ENCODE measurements around the gene LRRC73. TPM values are rescaled to one million over a fixed set of nuclear protein-coding genes. Genes with fewer than 3 reads are reported as not detected.
A peak's percentile ranks its signal among the peaks of the same experiment; 100 is the strongest.
"Not testable (repeated sequence)": the region's sequence is repeated elsewhere in the genome, so short reads cannot be mapped to it uniquely, and the experiment has no call there.

LRRC73 gene, protein sequence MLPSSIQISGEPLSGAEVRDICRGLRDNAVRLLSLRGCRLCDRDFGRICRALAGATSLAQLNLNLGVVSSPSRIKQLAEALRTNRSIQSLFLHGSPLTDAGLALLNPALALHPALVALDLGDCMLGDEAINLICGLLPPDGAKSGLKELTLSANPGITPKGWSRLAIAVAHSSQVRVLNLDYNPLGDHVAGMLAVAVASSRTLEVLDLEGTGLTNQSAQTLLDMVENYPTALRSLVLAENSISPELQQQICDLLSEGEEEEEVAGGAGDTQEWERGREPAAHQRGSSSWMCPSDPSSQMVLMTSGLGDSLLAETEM
- total RNA-seq: 1.5 TPM
- long read RNA-seq, partial matches to known transcripts: 0 of 2 reads
- long read RNA-seq, other reads (novel, unspliced or antisense): 0 of 2 reads

DNA sequence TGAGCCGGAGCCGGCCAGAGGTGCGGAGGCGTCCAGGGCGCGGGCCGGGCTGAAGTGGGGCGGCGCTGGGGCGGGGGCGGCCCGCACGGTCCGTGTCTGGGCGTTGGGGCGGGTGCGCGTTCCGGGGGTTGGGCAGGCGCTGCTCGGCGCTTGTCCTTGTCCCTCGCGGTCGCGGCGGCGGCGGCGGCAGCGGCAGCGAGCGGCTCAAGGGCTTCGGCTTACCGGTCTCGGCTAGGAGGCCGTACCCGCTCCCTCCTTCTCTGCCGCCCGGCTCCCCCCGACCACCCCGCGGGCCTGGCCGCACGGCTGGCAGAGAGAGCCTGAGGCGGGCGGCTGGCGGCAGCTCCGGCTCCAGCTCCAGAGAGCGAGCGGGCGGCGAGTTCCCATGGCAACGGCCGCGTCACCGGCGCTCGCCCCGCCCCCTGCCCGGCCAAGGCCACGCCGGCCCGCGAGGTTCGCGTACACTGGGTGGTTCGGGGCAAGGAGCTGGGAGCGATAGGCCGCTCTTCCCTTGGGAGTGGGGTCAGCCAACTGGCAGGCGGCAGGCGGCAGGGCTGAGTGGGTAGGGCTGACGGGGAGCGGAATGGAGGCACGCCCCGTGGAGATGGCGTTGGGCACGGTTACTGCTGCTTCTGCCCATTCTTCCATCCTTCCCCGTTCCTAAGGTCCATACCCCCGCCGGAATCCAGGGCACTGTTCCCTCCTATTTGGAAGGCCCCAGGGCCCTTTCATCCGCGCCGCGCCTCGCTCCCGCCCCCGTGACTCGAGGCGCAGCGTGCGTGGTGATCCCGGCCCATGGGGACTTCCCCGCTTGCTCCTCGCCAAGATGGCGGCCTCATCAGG, at the start of gene LRRC73:
Gene LRRC73 (minus strand): TSS at position 363 of the 843 bp plus-strand sequence. CDS start 561 bp downstream, outside the sequence.
- peak; percentile 95 for DNase-seq (ENCODE audit: low spot score)
- intact Hi-C loops (cut with DNase I): loop anchor here (5.0 kb wide), 1 partner anchor 243 kb away; no protein-coding TSS in a partner anchor

DNA sequence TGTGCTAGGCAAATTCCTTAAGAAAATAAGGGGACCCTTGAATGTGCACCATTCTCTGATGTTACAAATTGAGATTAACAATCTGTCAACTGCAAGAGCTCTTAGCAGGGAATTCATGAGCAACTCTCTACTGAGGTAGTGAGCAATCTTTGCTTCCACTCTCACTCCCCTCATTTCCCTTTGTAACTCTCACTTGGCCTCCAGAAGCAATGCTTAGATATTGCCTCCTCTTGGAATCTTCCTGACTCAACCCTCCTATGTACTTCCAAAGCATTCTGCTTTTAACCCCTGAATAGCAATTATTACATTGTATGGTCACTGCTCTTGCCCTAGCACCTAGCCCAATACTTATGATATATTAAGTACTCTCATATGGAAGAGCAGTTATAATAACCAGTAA, 49.2 kb upstream of the LRRC73 start:
- DNase-seq (ENCODE audit: low spot score): no peak
- intact Hi-C loops (cut with DNase I): no loop called here

DNA sequence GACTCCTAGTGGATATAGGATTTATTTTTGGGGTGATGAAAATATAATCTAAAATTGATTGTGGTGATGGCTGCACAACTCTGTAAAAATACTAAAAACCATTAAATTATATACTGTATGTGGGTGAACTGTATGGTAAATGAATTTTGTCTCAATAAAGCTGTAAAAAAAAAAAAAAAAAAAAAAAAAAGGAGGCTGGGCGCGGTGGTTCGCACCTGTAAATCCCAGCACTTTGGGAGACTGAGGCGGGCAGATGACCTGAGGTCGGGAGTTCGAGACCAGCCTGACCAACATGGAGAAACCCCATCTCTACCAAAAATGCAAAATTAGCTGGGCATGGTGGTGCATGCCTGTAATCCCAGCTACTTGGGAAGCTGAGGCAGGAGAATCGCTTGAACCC, 47.5 kb upstream of the LRRC73 start:
- DNase-seq (ENCODE audit: low spot score); intact Hi-C loops (cut with DNase I): not testable (repeated sequence)

DNA sequence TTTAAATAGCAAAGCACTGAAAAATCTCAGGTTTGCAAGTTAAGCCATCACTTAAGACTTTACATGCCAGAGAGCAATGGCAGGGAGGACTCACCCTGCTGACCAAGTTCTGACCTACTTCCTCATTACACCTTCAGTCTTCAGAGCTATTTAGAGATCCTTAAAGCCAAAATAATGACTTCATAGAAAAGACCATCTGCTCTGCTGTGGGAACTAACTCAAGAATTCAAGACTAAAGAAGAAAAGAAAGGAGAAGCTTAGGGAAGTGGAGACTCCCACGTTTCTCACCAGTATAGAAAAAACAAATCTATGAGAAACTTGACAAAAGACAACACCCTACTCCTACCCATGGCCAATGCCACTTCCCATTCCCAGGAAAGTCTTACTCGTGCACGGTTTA, 37.1 kb upstream of the LRRC73 start:
- DNase-seq (ENCODE audit: low spot score): no peak

DNA sequence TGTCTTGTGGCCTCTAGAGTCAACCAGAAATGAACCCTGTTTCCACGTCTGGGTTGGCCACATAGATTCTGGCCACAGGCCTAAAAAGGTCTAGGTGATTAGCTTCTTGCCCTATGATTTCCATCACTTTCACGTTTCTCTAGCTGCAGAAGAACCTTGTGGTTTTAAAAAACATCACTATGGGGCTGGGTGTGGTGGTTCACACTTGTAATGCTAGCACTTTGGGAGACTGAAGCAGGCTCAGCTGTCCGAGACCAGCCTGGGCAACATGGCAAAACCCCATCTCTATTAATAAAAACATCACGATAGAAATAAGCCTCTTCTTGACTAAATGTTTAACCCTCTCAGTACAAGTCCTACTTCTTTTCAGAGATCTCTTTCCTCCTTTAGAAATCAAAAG, 34.3 kb upstream of the LRRC73 start:
- intact Hi-C loops (cut with DNase I): no loop called here

More for the DNA sequence above, 37.1 kb upstream of the LRRC73 start:
- intact Hi-C loops (cut with DNase I): no loop called here

DNA sequence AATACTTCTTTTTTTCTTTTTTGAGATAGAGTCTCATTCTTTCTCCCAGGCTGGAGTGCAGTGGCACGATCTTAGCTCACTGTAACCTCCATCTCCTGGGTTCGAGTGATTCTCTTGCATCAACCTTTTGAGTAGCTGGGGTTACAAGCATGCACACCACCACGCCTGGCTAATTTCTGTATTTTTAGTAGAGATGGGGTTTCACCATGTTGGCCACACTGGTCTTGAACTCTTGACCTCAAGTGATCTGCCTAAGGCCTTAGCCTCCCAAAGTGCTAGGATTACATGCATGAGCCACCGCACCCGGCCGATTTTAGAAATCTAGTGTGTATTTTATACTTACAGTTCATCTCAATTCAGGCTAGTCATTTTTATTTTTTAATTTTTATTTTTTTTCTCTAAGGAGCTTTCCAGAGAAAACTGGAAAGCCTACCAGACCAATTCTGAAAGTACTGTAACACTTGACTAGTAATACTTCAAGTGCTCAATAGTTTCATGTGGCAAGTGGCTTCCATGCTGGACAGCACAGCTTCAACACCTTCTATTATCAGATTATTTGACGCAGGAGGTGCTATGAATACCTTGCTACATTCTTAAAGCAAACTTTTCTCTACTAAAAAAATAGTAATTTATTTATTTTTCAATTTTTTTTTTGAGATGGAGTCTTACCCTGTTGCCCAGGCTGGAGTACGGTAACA, 31.8 kb upstream of the LRRC73 start:
- DNase-seq (ENCODE audit: low spot score): no peak
- intact Hi-C loops (cut with DNase I): no loop called here

More for the DNA sequence above, 34.3 kb upstream of the LRRC73 start:
- DNase-seq (ENCODE audit: low spot score): no peak

DNA sequence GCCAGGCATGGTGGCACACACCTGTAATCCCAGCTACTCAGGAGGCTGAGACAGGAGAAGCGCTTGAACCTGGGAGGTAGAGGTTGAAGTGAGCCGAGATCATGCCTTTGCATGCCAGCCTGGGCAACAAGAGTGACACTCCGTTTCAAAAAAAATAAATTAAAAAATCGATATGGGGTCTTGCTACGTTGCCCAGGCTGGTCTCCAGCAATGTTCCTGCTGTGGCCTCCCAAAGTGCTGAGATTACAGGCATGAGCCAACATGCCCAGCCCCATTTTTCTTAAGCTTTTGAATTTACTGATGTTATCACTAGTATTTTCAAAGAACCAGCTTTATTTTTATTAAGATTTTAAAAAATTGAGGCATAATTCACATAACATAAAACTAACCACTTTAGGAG, 30.4 kb upstream of the LRRC73 start:
- intact Hi-C loops (cut with DNase I): no loop called here
- DNase-seq (ENCODE audit: low spot score): no peak

DNA sequence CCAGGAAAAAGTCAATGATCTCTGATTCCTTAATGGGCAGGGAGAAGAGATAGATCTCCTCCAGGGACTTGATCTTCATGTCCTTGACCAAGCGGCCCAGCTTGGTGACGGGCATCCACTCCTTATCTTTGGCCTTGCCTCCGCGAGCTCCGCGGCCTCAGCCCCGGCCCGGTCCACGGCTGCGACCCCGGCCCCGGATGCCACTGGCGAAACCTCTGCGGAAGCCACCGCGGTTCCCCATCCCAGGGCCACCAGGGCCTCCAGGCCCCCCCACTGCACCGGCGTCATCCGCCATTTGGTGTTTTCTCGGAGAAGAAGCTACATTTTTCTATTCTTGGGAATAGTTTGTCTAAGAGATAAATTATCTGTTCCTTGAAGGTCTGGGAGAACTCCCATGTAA, 29.3 kb upstream of the LRRC73 start:
- DNase-seq (ENCODE audit: low spot score); intact Hi-C loops (cut with DNase I): not testable (repeated sequence)

DNA sequence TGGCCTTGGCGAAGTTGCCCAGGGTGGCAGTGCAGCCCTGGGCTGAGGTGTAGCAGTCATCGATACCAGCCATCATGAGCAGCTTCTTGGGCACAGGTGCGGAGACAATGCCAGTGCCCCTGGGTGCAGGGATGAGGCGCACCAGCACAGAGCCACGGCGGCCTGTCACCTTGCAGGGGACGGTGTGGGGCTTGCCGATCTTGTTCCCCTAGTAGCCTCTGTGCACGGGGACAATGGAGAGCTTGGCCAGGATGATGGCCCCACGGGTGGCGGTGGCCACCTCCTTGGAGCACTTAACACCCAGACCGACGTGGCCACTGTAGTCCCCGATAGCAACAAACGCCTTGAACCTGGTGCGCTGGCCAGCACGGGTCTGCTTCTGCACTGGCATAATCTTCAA, 28.8 kb upstream of the LRRC73 start:
- intact Hi-C loops (cut with DNase I); DNase-seq (ENCODE audit: low spot score): not testable (repeated sequence)

DNA sequence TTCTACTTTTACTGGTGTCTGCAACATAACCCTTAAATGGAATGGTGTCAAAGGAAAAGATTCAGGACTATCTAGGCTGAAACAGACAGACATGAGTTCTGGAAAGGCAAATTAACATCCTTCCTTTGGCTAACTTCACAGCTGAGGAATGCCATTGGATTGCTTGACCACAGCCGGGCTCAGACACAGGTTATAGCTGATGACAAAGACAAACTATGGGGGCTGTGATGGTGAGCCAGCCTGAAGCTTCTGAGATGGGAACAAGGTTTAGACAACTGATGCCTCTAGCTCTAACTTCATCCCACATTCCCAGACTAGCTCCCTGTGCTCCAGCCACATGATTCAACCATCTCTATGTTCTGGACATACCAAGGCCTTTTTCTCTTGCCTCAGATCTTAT, 22.1 kb upstream of the LRRC73 start:
- intact Hi-C loops (cut with DNase I): no loop called here
- DNase-seq (ENCODE audit: low spot score): no peak

DNA sequence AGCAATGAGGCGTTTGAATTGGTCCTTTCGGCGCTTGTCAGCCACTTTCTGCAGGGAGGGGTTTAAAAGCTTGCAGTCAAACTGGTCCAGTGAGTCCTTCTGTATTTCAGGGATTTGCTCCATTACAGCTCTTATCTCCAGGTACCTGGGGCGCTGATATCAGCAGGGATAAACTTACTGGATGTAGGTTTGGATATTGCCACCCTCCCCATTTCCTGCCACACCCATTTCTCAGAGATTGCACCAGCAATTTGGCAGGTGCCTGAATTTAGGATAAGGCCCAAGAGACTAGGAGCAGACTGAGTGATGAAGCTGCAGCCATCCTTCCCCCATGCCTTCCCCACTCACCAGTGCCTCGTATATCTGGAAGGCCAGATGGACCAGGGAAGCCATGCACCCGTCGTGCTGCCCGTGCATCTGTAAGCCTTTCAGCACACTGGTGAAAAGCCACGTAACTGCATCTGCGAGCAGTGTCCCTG, 14.4 kb upstream of the LRRC73 start:
- no peak for DNase-seq (ENCODE audit: low spot score)
- intact Hi-C loops (cut with DNase I): no loop called here

DNA sequence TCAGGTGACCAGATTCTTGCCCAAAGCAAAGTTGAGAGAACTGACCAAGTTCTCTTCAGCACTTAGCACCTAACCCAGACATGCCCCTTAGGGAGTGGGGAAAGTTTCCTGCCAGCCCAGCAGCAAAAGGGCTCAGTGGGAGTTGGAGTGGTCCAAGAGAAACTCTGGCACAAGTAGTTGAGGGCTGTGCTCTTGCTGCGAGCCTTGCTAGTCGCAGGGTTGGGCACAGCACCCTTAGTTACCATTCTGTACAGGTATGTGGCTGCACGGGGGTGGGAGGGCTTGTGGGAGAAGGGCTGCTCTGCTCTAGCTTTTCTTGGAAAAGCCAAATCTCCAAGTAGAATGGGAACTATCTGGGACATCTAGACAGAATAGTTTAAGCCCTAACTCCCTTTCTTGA, 13.1 kb upstream of the LRRC73 start:
- intact Hi-C loops (cut with DNase I): no loop called here
- DNase-seq (ENCODE audit: low spot score): no peak

DNA sequence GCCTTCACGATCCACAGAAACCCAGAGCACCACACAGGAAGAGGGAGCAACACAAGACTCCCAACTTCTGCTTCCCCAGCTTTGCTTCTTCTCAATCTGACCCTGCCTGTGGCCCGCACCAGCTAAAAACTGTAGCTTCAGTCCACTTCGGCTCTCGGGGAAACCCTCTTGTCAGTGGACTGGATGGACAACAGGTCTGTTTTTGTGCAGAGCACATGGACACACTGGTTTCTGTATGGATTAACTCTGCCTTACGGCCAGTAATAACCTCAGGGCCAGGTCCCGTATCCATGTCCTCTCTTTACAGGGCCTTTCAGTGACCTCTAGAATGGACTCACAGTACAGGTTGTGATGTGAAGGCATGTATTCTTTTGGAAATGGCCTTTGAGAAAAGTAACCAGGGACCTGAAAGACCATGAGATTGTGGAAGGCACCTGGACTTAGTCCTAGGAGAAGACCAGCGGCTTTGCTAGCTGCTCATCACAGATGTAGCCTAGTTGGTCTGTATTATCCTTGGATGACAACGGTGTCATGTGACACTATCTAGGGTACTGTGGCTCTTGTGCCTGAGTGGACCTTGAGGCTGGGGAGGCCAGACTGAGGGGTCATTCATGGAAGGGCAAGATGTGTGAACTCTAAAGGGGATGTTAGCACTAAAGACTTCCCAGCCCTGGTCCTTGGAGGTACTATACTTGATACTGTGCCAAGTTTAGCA, 12.6 kb upstream of the LRRC73 start:
- intact Hi-C loops (cut with DNase I): no loop called here
- DNase-seq (ENCODE audit: low spot score): no peak

DNA sequence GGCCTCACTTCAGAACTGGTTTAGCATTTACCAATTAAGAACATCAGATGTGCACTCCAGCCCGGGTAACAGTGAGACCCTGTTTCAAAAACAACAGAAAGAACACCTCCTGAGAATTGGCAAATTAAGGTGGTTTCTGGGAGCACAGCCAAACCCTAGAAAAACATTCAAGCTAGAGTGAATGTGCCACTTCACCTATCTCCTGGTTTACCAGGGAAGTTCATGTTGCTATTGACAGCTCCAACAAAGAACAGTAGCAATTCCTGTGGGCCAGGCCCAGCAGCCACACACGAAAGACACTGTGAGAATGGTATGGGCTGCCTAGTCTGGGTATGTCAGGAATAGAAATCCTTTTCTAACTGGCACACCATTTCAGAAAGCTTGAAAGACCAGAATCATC, 11.7 kb upstream of the LRRC73 start:
- intact Hi-C loops (cut with DNase I): no loop called here

DNA sequence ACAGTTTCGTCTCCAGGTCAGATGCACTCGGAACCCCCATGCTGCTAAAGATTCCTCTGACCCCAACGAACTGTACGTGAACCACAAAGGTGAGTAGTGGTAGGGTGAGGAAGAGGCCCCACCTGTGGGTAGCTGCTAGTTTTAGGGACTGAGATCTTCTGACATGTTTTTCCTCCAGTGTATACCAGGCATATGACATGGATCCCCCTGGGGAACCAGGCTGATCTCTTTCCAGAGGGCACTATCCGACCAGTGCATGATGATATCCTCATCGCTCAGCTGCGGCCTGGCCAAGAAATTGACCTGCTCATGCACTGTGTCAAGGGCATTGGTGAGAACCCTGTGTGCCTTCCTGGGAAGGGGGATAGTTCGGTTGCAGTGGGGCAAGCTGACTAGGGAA, 10.0 kb upstream of the LRRC73 start:
- intact Hi-C loops (cut with DNase I): no loop called here

More for the DNA sequence above, 11.7 kb upstream of the LRRC73 start:
- no peak for DNase-seq (ENCODE audit: low spot score)

DNA sequence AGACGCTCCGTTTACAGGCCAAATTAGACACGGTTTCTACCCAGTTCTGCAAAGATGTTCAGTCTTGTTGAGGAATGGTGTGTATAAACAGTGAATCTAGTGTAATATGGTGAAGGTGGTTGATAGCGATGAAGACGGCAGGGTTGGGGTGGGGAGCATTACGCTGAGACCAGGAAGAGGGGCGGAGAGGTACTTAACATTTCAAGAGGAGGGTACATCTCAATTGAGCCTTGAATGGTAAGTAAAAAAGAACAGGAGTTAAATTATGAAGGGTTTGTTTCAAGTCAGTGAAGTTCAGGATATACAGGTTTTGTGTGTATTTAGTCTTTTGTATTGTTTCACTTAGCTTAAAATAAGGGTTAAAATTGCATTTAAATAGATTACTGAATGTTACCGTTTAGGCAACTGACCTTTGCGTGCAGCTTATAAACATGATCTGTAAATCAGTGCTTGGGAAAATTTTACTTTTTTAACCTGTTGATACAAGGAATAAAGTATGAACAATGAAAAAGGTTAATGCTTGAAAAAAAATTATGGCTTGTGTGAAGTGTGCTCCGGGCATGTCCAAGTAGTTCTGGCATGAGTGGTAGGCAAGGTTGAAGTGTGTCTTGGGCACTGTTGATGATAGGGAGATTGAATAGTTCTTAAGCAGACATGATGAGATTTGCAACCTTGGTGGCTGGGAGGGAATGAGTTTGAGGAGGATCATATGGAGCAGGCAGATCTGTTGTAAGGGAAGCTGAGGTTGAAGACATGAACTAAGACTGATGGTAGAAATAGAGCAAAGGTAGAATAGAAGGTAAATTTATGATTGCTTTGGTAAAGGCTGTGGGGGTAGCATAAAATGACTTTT, 7.6 kb upstream of the LRRC73 start:
- DNase-seq (ENCODE audit: low spot score): no peak
- intact Hi-C loops (cut with DNase I): loop anchor here (5.0 kb wide), 1 partner anchor 60 kb away; the partner anchor contains the start of genes POLH and XPO5

More for the DNA sequence above, 10.0 kb upstream of the LRRC73 start:
- no peak for DNase-seq (ENCODE audit: low spot score)

DNA sequence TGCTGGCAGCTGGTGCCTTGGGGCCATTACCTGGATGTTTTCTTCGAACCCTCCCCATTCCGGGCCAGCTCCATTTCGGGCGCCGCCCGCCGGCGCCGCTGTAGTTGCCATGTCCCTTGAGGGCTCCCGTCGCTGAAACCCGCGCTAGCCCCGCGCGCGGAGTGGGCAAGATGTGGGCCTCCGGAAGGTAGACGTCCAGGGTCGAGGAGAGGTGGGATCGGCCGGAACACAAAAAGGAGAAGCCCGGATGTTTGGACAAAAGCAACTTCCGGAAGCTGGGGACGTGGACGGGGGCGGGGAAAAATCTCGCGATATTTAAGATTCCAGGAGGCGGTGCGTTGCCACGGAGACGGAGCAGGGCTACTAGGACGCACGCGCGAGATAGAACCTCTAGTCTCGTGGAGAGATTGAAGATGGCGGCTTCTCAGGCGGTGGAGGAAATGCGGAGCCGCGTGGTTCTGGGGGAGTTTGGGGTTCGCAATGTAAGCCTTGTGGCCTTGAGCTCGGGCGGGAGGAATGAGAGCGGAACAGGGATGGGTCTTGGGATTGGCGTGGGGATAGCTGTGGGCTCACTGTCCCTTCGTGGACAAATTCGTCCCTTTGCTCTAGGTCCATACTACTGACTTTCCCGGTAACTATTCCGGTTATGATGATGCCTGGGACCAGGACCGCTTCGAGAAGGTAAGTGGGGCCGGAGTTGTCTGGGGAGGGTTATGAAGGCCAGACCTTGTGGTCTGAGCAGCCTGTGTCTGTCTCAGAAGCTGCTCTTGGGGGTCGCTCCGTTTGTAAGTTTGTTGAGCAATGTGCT, 6.8 kb upstream of the LRRC73 start, which contains the start of the genes POLR1C and YIPF3:
Gene POLR1C (plus strand): TSS at position 393 of the 808 bp plus-strand sequence. CDS start 21 bp downstream, at position 414.
Gene YIPF3 (minus strand): TSS at position 230 of the 808 bp plus-strand sequence. CDS start 119 bp downstream, at position 111.
- peak; percentile 98 for DNase-seq (ENCODE audit: low spot score)
- intact Hi-C loops (cut with DNase I): loop anchor here (5.0 kb wide), 1 partner anchor 60 kb away; the partner anchor contains the start of genes POLH and XPO5

All from cardiac septum (tissue), 1 donor.